A549 (cell line): ENCODE results near the gene DDX10. TPM values are rescaled to one million over a fixed set of nuclear protein-coding genes. Genes with fewer than 3 reads are reported as not detected.

Experiments
- ATAC-seq, 2 experiments: fragments of 200-7000 bp in 1 of 2; fragments of >200 bp in 1 of 2; cut with Nextera tagmentation in 1 of 2; cut with Tn5 transposase in 1 of 2; 3 replicates each; pipeline versions ENCODE4 v1.8.0 to v1.9.1; 2018 to 2020; ENCODE audit warnings: mild to moderate bottlenecking in 1 of 2, moderate library complexity in 1 of 2
- CTCF ChIA-PET: fragments of 300-600 bp; sonication (Branson Sonifier 250); formaldehyde crosslinking; extraction: SDS; loops from one replicate; lab custom pipeline; 2021; ENCODE audit warnings: antibody characterized with exemption, inconsistent platforms; lab: Yijun Ruan, JAX
- POLR2A ChIA-PET: fragments of 350-600 bp; formaldehyde crosslinking; extraction: SDS; loops from one replicate; lab custom pipeline; 2021; ENCODE audit warnings: antibody characterized with exemption, inconsistent platforms; lab: Yijun Ruan, JAX
- DNase-seq, 2 experiments: peaks; one replicate each; pipeline versions ENCODE4 v3.0.0 to v3.0.0-alpha.2; 2011 to 2016; ENCODE audit warnings: low read depth in 1 of 2, low spot score in 1 of 2
- FAIRE-seq: peaks from 2 replicates; lab custom pipeline; 2011; peaks lifted over from hg19 to GRCh38; lab: Jason Lieb, UNC
- H3K27ac ChIP-seq, 2 experiments: fragments of >200 bp; sonication (Bioruptor Twin); formaldehyde crosslinking; 3 replicates each; pipeline ENCODE4 v1.5.1; 2016 to 2017
- H3K4me1 ChIP-seq: fragments of >200 bp; sonication (Bioruptor Twin); formaldehyde crosslinking; 3 replicates; pipeline ENCODE4 v1.6.1; 2016
- H3K4me2 ChIP-seq: fragments of >200 bp; sonication (Bioruptor Twin); formaldehyde crosslinking; 3 replicates; pipeline ENCODE4 v1.6.1; 2016
- H3K4me3 ChIP-seq: fragments of >200 bp; sonication (Bioruptor Twin); formaldehyde crosslinking; 3 replicates; pipeline ENCODE4 v1.5.1; 2016
- H3K9me3 ChIP-seq: fragments of >200 bp; sonication (Bioruptor Twin); formaldehyde crosslinking; 3 replicates; pipeline ENCODE4 v1.6.1; 2016
- BHLHE40 ChIP-seq: IDR thresholded peaks from 2 replicates; pipeline ENCODE4 v1.6.1; 2012; ENCODE audit warnings: low read depth, low read length, inconsistent platforms
- CBX2 ChIP-seq: fragments of 200-600 bp; sonication (generic); IDR thresholded peaks from 2 replicates; pipeline ENCODE4 v1.6.1; 2016; ENCODE audit warnings: low read depth, mild to moderate bottlenecking, borderline replicate concordance
- CBX8 ChIP-seq: fragments of 200-600 bp; sonication (generic); IDR thresholded peaks from 2 replicates; pipeline ENCODE4 v1.6.1; 2016
- EHF ChIP-seq: fragments of 250-450 bp; sonication (Bioruptor Pico); IDR thresholded peaks from 2 replicates; pipeline ENCODE4 v1.5.0; 2020; ENCODE audit warnings: mild to moderate bottlenecking
- EHMT2 ChIP-seq: fragments of 200-600 bp; sonication (generic); IDR thresholded peaks from 2 replicates; pipeline ENCODE4 v1.6.1; 2016; ENCODE audit warnings: antibody characterized with exemption, low read depth, mild to moderate bottlenecking, moderate library complexity
- ESRRA ChIP-seq: fragments of 150-350 bp; IDR thresholded peaks from 2 replicates; pipeline ENCODE4 v1.6.1; 2014; ENCODE audit warnings: mild to moderate bottlenecking, low read length, borderline replicate concordance
- FOSB ChIP-seq: fragments of 250-450 bp; sonication (Bioruptor Pico); IDR thresholded peaks from 2 replicates; pipeline ENCODE4 v1.5.0; 2020; ENCODE audit warnings: mild to moderate bottlenecking, moderate library complexity
- JUN ChIP-seq, 2 experiments: fragments of >200 bp; sonication (Bioruptor Twin); formaldehyde crosslinking; IDR thresholded peaks; 2 replicates in 1 of 2; 3 replicates in 1 of 2; pipeline ENCODE4 v1.6.1; 2016 to 2017
- JUNB ChIP-seq: fragments of >200 bp; sonication (Bioruptor Twin); formaldehyde crosslinking; IDR thresholded peaks from 2 replicates; pipeline ENCODE4 v1.6.1; 2016
- KDM1A ChIP-seq: fragments of 200-600 bp; sonication (generic); IDR thresholded peaks from 2 replicates; pipeline ENCODE4 v1.6.1; 2016; ENCODE audit warnings: low read depth, mild to moderate bottlenecking
- KDM5A ChIP-seq: fragments of 200-600 bp; sonication (generic); IDR thresholded peaks from 2 replicates; pipeline ENCODE4 v1.6.1; 2016; ENCODE audit warnings: antibody characterized with exemption, mild to moderate bottlenecking
- NFE2L2 ChIP-seq: fragments of 150-350 bp; conservative IDR thresholded peaks from 2 replicates; pipeline ENCODE4 v1.6.1; 2014; ENCODE audit warnings: low read length
- POLR2AphosphoS2 ChIP-seq: conservative IDR thresholded peaks from 2 replicates; pipeline ENCODE4 v1.6.1; 2012; ENCODE audit warnings: low read length, improper control_type of control experiment, inconsistent platforms
- RAD21 ChIP-seq, 2 experiments: fragments of >200 bp in 1 of 2; sonication (Bioruptor Twin) in 1 of 2; formaldehyde crosslinking in 1 of 2; IDR thresholded peaks in 1 of 2; conservative IDR thresholded peaks in 1 of 2; 2 replicates in 1 of 2; 3 replicates in 1 of 2; pipeline ENCODE4 v1.6.1; 2012 to 2018; ENCODE audit warnings: inconsistent platforms in 1 of 2
- ZC3H11A ChIP-seq: fragments of 450-650 bp; IDR thresholded peaks from 2 replicates; pipeline ENCODE4 v1.6.1; 2014; ENCODE audit warnings: antibody characterized with exemption, mild to moderate bottlenecking
- WGBS: methylation state at CpG from one replicate; pipeline ENCODE4 v1.1.6; 2017; ENCODE audit errors: missing lambda C conversion rate; 5-methylcytosine and 5-hydroxymethylcytosine counted together
- polyA plus RNA-seq, 4 experiments: library from polyadenylated mRNA; depleted of rRNA in 3 of 4; stranded (reverse); fragments of >200 nt; fragmentation: RNase III in 1 of 4; extraction: RNeasy Plus Mini Kit Qiagen cat#74134 plus additional on column Dnase treatment in 1 of 4; gene quantifications; 2 replicates in 3 of 4; 3 replicates in 1 of 4; pipeline ENCODE4 v1.2.3, GENCODE V29; 2011 to 2017
- TF ChIP-seq, protein P1 (sequence below): fragments of >200 bp; sonication (Bioruptor Twin); formaldehyde crosslinking; IDR thresholded peaks from 3 replicates; pipeline ENCODE4 v1.6.1; 2016
- TF ChIP-seq, protein P2 (sequence below): fragments of >200 bp; sonication (Bioruptor Twin); formaldehyde crosslinking; IDR thresholded peaks from 3 replicates; pipeline ENCODE4 v1.5.1; 2016
- TF ChIP-seq, protein P3 (sequence below): IDR thresholded peaks from 2 replicates; pipeline ENCODE4 v1.6.1; 2012
- TF ChIP-seq, protein P4 (sequence below): fragments of 200-600 bp; sonication (generic); IDR thresholded peaks from 2 replicates; pipeline ENCODE4 v1.6.1; 2016; ENCODE audit warnings: antibody characterized with exemption, mild to moderate bottlenecking, moderate library complexity
- TF ChIP-seq, protein P5 (sequence below): fragments of 150-350 bp; IDR thresholded peaks from 2 replicates; pipeline ENCODE4 v1.6.1; 2014; ENCODE audit warnings: low read depth, mild to moderate bottlenecking, low read length
- TF ChIP-seq, protein P6 (sequence below): fragments of 250-450 bp; sonication (Bioruptor Pico); IDR thresholded peaks from 2 replicates; pipeline ENCODE4 v1.5.0; 2020; ENCODE audit warnings: low read depth, mild to moderate bottlenecking, moderate library complexity
- TF ChIP-seq, protein P7 (sequence below): IDR thresholded peaks from 2 replicates; pipeline ENCODE4 v1.6.1; 2012
- TF ChIP-seq, protein P8 (sequence below): fragments of 450-650 bp; IDR thresholded peaks from 2 replicates; pipeline ENCODE4 v1.6.1; 2014; ENCODE audit warnings: antibody characterized with exemption

The DDX10 gene
- polyA plus RNA-seq, 2 of the 4 experiments (the other 2 are of a cell fraction): 46.0 to 189 TPM

DNA sequence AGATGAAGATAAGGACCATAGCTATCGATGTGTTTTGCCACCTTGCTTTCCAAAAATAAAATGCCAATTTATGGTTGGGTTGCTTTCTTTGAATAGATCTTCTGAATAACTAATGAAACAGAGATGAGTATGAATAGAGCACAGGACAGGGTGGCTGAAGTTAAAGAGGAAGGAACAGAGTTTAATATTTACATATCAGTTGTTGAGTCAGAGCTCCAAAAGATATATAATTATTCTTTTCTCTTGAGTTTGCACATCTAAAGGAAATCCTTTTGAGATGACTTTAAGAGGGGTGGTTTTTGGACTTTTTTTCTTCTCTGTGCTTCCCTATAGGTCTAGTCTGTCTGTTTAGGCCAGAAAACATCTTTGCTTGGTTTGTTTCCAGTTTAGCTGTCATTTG, 115.2 kb downstream of the DDX10 start (continued):
- TF ChIP-seq, protein P1, sequence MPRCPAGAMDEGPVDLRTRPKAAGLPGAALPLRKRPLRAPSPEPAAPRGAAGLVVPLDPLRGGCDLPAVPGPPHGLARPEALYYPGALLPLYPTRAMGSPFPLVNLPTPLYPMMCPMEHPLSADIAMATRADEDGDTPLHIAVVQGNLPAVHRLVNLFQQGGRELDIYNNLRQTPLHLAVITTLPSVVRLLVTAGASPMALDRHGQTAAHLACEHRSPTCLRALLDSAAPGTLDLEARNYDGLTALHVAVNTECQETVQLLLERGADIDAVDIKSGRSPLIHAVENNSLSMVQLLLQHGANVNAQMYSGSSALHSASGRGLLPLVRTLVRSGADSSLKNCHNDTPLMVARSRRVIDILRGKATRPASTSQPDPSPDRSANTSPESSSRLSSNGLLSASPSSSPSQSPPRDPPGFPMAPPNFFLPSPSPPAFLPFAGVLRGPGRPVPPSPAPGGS: no peak

DNA sequence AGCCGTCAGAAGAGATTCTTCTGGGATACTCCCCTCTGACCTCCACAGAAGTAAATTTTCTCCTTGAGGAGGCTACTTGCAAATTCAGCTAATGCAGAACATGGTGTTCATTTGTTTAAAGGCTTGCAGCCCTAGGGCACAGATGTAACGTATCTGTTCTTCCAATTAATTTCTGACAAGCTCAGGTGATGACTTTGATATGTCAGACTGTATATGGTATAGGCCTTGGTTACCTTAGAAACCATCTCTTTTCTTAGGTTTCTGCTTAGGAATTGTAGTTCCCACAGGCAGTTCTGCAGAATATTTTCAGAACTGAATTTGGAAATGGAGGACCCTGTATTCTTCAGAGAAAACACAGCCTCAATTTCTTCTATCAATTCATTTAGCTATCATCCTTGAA, 117.1 kb downstream of the DDX10 start:
- TF ChIP-seq, protein P2, sequence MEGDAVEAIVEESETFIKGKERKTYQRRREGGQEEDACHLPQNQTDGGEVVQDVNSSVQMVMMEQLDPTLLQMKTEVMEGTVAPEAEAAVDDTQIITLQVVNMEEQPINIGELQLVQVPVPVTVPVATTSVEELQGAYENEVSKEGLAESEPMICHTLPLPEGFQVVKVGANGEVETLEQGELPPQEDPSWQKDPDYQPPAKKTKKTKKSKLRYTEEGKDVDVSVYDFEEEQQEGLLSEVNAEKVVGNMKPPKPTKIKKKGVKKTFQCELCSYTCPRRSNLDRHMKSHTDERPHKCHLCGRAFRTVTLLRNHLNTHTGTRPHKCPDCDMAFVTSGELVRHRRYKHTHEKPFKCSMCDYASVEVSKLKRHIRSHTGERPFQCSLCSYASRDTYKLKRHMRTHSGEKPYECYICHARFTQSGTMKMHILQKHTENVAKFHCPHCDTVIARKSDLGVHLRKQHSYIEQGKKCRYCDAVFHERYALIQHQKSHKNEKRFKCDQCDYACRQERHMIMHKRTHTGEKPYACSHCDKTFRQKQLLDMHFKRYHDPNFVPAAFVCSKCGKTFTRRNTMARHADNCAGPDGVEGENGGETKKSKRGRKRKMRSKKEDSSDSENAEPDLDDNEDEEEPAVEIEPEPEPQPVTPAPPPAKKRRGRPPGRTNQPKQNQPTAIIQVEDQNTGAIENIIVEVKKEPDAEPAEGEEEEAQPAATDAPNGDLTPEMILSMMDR: no peak
- TF ChIP-seq KDM5A (no peak), EHF (CRISPR knock-in tag) (no peak), POLR2AphosphoS2 (no peak), ZC3H11A (no peak), KDM1A (no peak), ESRRA (no peak)
- TF ChIP-seq, protein P3, sequence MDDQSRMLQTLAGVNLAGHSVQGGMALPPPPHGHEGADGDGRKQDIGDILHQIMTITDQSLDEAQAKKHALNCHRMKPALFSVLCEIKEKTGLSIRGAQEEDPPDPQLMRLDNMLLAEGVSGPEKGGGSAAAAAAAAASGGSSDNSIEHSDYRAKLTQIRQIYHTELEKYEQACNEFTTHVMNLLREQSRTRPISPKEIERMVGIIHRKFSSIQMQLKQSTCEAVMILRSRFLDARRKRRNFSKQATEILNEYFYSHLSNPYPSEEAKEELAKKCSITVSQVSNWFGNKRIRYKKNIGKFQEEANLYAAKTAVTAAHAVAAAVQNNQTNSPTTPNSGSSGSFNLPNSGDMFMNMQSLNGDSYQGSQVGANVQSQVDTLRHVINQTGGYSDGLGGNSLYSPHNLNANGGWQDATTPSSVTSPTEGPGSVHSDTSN: no peak
- TF ChIP-seq, protein P4, sequence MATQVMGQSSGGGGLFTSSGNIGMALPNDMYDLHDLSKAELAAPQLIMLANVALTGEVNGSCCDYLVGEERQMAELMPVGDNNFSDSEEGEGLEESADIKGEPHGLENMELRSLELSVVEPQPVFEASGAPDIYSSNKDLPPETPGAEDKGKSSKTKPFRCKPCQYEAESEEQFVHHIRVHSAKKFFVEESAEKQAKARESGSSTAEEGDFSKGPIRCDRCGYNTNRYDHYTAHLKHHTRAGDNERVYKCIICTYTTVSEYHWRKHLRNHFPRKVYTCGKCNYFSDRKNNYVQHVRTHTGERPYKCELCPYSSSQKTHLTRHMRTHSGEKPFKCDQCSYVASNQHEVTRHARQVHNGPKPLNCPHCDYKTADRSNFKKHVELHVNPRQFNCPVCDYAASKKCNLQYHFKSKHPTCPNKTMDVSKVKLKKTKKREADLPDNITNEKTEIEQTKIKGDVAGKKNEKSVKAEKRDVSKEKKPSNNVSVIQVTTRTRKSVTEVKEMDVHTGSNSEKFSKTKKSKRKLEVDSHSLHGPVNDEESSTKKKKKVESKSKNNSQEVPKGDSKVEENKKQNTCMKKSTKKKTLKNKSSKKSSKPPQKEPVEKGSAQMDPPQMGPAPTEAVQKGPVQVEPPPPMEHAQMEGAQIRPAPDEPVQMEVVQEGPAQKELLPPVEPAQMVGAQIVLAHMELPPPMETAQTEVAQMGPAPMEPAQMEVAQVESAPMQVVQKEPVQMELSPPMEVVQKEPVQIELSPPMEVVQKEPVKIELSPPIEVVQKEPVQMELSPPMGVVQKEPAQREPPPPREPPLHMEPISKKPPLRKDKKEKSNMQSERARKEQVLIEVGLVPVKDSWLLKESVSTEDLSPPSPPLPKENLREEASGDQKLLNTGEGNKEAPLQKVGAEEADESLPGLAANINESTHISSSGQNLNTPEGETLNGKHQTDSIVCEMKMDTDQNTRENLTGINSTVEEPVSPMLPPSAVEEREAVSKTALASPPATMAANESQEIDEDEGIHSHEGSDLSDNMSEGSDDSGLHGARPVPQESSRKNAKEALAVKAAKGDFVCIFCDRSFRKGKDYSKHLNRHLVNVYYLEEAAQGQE: no peak
- CTCF ChIA-PET: no interaction called here
- Histone ChIP-seq H3K9me3 (peaks cover under 1% of the 10 kb centered on the region; the same call in 2 of the 3 replicates), H3K4me2 (no peak overlapping the region), H3K27ac (no peak overlapping the region), H3K4me3 (no peak overlapping the region), H3K4me1 (no peaks in the 10 kb centered on the region)
- ATAC-seq (no peak), FAIRE-seq (no peak), DNase-seq (no peak)
- 98% methylated on average over 2 of the region's 2 CpGs for WGBS
- POLR2A ChIA-PET: no interaction called here

DNA sequence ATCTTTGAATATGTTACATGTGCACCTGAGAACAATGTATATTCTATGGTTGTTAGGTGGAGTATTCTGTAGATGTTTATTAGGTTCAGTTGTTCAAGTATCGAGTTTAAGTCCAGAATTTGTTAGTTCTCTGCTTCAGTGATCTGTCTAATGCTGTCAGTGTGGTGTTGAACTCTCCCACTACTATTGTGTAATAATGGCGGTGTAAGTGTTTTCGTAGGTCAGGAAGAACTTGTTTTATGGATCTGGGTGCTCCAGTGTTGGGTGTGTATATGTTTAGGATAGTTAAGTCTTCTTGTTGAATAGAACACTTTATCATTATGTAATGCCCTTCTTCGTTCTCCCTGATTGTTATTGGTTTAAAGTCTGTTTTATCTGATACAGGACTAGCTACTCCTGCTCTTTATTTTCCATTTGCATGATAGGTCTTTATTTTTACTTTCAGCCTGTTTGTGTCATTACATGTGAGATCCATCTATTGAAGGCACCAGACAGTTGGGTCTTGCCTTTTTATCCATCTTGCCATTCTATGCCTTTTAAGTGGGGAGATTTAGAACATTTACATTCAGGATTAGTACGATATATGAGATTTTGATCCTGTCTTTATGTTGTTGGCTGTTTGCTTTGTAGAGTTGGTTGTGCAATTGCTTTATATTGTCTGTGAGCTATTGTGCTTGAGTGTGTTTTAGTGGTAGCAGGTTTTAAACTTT, 121.6 kb downstream of the DDX10 start:
- Histone ChIP-seq H3K9me3 (no peaks in the 10 kb centered on the region; the same call in 2 of the 3 replicates), H3K4me3 (no peak overlapping the region), H3K4me2 (no peak overlapping the region), H3K27ac (no peak overlapping the region), H3K4me1 (0 out of 3 replicates have a peak, but pooled peaks cover 6% of the 10 kb centered on the region)
- ChIA-PET CTCF (interaction anchor here (1.4 kb wide), 1 partner anchor 10 kb away, joined by 3 read pairs; no protein-coding TSS in a partner anchor), POLR2A (no interaction called here)
- 92% methylated on average over 5 of the region's 5 CpGs for WGBS
- no peak for ATAC-seq
- FAIRE-seq: no peak
- no peak for DNase-seq
- TF ChIP-seq EHMT2 (no peak), CBX2 (no peak), CBX8 (no peak), KDM5A (no peak), FOSB (CRISPR knock-in tag) (no peak), BHLHE40 (no peak), RAD21 (conservative IDR thresholded peaks at IDR 0.05 in 1 of 2, IDR thresholded peaks at IDR 0.05 in 1 of 2) (no peak), NFE2L2 (no peak), POLR2AphosphoS2 (no peak), JUN (IDR thresholded peaks at IDR 0.05) (no peak), EHF (CRISPR knock-in tag) (no peak), JUNB (no peak)
- TF ChIP-seq, protein P5, sequence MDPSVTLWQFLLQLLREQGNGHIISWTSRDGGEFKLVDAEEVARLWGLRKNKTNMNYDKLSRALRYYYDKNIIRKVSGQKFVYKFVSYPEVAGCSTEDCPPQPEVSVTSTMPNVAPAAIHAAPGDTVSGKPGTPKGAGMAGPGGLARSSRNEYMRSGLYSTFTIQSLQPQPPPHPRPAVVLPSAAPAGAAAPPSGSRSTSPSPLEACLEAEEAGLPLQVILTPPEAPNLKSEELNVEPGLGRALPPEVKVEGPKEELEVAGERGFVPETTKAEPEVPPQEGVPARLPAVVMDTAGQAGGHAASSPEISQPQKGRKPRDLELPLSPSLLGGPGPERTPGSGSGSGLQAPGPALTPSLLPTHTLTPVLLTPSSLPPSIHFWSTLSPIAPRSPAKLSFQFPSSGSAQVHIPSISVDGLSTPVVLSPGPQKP: no peak
- TF ChIP-seq, protein P6, sequence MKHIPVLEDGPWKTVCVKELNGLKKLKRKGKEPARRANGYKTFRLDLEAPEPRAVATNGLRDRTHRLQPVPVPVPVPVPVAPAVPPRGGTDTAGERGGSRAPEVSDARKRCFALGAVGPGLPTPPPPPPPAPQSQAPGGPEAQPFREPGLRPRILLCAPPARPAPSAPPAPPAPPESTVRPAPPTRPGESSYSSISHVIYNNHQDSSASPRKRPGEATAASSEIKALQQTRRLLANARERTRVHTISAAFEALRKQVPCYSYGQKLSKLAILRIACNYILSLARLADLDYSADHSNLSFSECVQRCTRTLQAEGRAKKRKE: no peak
- TF ChIP-seq, protein P7, sequence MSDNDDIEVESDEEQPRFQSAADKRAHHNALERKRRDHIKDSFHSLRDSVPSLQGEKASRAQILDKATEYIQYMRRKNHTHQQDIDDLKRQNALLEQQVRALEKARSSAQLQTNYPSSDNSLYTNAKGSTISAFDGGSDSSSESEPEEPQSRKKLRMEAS: no peak
- TF ChIP-seq, protein P8, sequence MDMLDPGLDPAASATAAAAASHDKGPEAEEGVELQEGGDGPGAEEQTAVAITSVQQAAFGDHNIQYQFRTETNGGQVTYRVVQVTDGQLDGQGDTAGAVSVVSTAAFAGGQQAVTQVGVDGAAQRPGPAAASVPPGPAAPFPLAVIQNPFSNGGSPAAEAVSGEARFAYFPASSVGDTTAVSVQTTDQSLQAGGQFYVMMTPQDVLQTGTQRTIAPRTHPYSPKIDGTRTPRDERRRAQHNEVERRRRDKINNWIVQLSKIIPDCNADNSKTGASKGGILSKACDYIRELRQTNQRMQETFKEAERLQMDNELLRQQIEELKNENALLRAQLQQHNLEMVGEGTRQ: no peak
